Omental fat pad (tissue), 4 donors: Measurements from ENCODE around the gene KCNH8. TPM values are rescaled to one million over a fixed set of nuclear protein-coding genes. Genes with fewer than 3 reads are reported as not detected.

ENCODE experiments used
- ATAC-seq: fragments of 150-250 bp; one replicate; pipeline ENCODE4 v1.9.1; 2016; ENCODE audit warnings: mild to moderate bottlenecking, moderate library complexity; ENCODE audit not compliant: low FRiP score
- DNase-seq: peaks from one replicate; pipeline ENCODE4 v3.0.0-alpha.2; 2019; ENCODE audit warnings: low spot score
- total RNA-seq, 4 donors: library from RNA; depleted of rRNA; stranded (reverse); fragments of >200 nt; gene quantifications; one replicate each; pipeline ENCODE4 v1.1.0, GENCODE V29; 2016
- TF ChIP-seq, protein P1 (sequence below), 3 donors: fragments of 450-650 bp; IDR thresholded peaks; one replicate each; pipeline ENCODE4 v1.5.1; 2016 to 2017; ENCODE audit warnings: antibody characterized with exemption in 3 of 3, mild to moderate bottlenecking in 3 of 3, moderate library complexity in 2 of 3

Gene KCNH8
- total RNA-seq, 4 donors from 2014 or later, result 0.09 TPM; not detected in 3

DNA sequence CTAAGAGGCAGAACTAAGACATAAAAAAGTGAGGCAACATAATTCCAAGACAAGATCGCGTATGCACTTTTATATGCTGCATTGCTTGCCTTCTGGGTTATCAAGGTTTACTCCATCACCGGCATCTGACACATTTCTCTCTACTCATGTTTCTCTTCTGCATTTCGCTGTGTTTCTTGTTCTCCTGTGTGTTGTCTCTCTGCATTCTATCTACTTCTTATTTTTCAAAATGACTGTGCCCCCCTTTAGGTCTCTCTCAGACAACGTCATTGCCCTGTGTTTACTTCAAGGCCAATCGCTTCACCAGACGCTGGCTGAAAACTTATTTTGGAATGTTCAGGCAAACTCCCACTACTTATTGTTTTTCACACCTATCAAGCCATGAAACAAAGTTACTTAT, 280.4 kb downstream of the KCNH8 start:
- TF ChIP-seq, protein P1, sequence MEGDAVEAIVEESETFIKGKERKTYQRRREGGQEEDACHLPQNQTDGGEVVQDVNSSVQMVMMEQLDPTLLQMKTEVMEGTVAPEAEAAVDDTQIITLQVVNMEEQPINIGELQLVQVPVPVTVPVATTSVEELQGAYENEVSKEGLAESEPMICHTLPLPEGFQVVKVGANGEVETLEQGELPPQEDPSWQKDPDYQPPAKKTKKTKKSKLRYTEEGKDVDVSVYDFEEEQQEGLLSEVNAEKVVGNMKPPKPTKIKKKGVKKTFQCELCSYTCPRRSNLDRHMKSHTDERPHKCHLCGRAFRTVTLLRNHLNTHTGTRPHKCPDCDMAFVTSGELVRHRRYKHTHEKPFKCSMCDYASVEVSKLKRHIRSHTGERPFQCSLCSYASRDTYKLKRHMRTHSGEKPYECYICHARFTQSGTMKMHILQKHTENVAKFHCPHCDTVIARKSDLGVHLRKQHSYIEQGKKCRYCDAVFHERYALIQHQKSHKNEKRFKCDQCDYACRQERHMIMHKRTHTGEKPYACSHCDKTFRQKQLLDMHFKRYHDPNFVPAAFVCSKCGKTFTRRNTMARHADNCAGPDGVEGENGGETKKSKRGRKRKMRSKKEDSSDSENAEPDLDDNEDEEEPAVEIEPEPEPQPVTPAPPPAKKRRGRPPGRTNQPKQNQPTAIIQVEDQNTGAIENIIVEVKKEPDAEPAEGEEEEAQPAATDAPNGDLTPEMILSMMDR (IDR thresholded peaks at IDR 0.05), result no peak
- ATAC-seq (no peak), DNase-seq (no peak)

DNA sequence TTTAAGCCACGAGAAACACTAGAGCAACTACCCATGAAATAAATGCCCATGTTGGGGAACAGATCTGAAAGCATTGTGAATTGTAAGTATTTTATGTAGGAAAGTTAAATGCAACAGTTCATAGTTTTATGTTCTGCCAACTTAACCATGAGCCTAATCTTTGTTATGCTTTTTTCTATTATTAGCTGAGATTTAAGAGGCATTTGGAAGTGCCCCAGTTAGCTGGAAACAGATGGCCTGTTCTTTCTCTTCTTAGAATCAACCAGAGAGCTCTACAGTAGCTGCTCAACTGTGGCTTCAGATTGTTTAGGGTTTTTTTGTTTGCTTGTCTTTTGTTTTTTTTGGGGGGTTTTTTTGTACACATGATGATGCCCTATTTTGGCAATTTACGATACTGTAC, 284.4 kb downstream of the KCNH8 start:
- no peak for DNase-seq
- no peak for ATAC-seq

DNA sequence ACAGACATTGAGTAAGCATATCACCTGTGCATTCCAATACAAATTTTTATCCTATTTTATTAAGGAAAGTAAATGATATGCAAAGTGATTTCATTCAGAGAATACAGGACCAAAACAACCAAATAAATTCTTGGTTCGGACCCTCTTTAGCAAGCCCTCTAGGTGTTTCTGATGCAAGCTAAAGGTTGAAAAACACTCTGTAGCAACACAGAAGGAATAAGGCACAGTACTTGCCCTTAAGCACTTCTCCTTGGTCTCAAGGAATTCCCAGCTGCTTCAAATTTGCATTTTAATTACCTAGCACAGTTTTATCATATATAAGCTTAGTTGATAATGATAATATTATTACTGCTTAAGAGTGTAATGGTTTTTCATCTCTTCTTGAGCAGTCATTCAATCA, 288.4 kb downstream of the KCNH8 start:
- TF ChIP-seq, protein P1 (IDR thresholded peaks at IDR 0.05), result no peak
- no peak for ATAC-seq
- no peak for DNase-seq

More for the DNA sequence above, 284.4 kb downstream of the KCNH8 start:
- TF ChIP-seq, protein P1 (IDR thresholded peaks at IDR 0.05), result no peak

GRCh38 chr3:19439944-19440343, 291.6 kb downstream of the KCNH8 start:
- no peak for ATAC-seq
- TF ChIP-seq, protein P1 (IDR thresholded peaks at IDR 0.05), result no peak
- no peak for DNase-seq

DNA sequence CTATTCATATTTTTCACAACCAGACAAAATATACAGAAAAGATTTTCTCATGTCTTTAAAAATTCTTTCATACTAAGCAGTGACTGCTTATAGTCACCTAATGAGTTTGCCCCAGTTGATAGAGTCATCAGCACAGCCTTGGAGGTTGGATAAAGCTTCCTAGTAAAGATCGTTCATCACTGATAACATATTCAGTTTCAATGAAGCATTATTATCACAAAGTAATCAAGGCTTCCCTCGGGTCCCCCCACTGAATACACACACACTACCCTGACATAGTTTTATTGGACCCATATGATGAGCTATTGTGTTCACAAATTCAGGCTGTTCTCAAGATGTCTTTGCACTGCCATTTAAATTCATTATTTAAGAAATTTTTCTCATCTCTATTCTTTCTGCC, 297.8 kb downstream of the KCNH8 start:
- TF ChIP-seq, protein P1 (IDR thresholded peaks at IDR 0.05), result no peak
- no peak for ATAC-seq

GRCh38 chr3:19446687-19447086, 298.4 kb downstream of the KCNH8 start:
- ATAC-seq (no peak), DNase-seq (no peak)
- TF ChIP-seq, protein P1 (IDR thresholded peaks at IDR 0.05), result no peak

More for the DNA sequence above, 297.8 kb downstream of the KCNH8 start:
- no peak for DNase-seq

DNA sequence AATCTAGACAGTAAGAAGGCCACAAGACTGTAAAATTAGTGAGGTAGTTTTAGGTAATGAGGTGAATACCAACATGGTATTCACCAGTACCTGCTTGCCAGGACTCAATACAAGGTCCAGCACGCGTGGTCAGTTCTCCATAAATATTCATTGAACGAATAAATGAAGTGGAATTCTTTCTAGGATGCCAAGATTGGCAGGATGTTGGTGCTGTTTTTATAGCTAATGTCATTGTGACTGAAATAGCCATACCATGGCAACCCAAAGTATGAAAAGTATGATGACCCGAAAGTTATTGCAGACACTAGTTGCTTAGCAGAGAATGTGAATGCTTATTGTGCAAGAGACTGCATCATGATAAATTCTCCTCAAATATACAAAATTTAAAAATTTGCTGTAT, 307.2 kb downstream of the KCNH8 start:
- TF ChIP-seq, protein P1 (IDR thresholded peaks at IDR 0.05), result no peak
- DNase-seq (no peak), ATAC-seq (no peak)
